Stimulated activated CD4-positive, alpha-beta T cell treated with anti-CD3 and anti-CD28 coated beads, Interleukin-12 subunit alpha, Interleukin-12 subunit beta, amount 100 ng/mL, for 24 hours (primary cell): ENCODE measurements around the gene ADGRD2.

Experiments used
- DNase-seq, 2 experiments: peaks; one replicate each; pipeline ENCODE4 v3.0.0-alpha.2; 2020; ENCODE audit warnings: low read depth in 2 of 2

ADGRD2 gene

GRCh38 chr9:124496463-124496862 lies 46.2 kb downstream of the ADGRD2 start:
- no peak for DNase-seq

GRCh38 chr9:124497441-124497840 lies 47.2 kb downstream of the ADGRD2 start:
- no peak for DNase-seq

- DNase-seq: no peak
Observed at GRCh38 chr9:124498040-124498439, 47.8 kb downstream of the ADGRD2 start.

- no peak for DNase-seq
Observed at GRCh38 chr9:124498499-124499146, 48.4 kb downstream of the ADGRD2 start.

GRCh38 chr9:124499216-124499615 lies 49.0 kb downstream of the ADGRD2 start:
- DNase-seq: no peak

- no peak for DNase-seq
Observed at GRCh38 chr9:124500028-124500795, 50.0 kb downstream of the ADGRD2 start.

- DNase-seq: no peak
Observed at GRCh38 chr9:124500796-124501611, 50.8 kb downstream of the ADGRD2 start.

GRCh38 chr9:124501771-124502320 lies 51.6 kb downstream of the ADGRD2 start:
- DNase-seq: no peak

- DNase-seq: no peak
Observed at GRCh38 chr9:124502711-124503702, 52.8 kb downstream of the ADGRD2 start.

- DNase-seq: no peak
Observed at GRCh38 chr9:124503713-124504529, 53.7 kb downstream of the ADGRD2 start.

- DNase-seq: no peak
Observed at GRCh38 chr9:124504530-124505005, 54.3 kb downstream of the ADGRD2 start.

- no peak for DNase-seq
Observed at GRCh38 chr9:124505006-124505900, 55.0 kb downstream of the ADGRD2 start.

- DNase-seq: no peak
Observed at GRCh38 chr9:124505901-124506346, 55.7 kb downstream of the ADGRD2 start.

- no peak for DNase-seq
Observed at GRCh38 chr9:124506433-124506832, 56.2 kb downstream of the ADGRD2 start.

GRCh38 chr9:124506931-124507879 lies 57.0 kb downstream of the ADGRD2 start, which contains the start of gene NR5A1:
NR5A1 (minus strand) TSS chr9:124507399; CDS start chr9:124503395, 4,004 bp downstream.
- DNase-seq: no peak

GRCh38 chr9:124507880-124508423 lies 57.7 kb downstream of the ADGRD2 start:
- no peak for DNase-seq
